PC-3 (cell line): Measurements from ENCODE around the gene SRGAP3.

ENCODE experiments used
- CTCF ChIP-seq: fragments of 300-600 bp; sonication (generic); conservative IDR thresholded peaks from 2 replicates; pipeline ENCODE4 v1.5.1; 2017; ENCODE audit warnings: antibody characterized with exemption, low read depth, mild to moderate bottlenecking, low read length
- EZH2 ChIP-seq: fragments of 300-600 bp; sonication (generic); IDR thresholded peaks from one replicate; pipeline ENCODE4 v1.6.1; 2017; ENCODE audit warnings: antibody characterized with exemption, mild to moderate bottlenecking, low read length; ENCODE audit not compliant: unreplicated experiment

GRCh38 chr3:9137676-9138075 lies 111.8 kb downstream of the SRGAP3 start:
- no peak for TF ChIP-seq EZH2
- TF ChIP-seq CTCF = no peak
